ENCODE measurements around the gene NKIRAS1.
"Not testable (repeated sequence)": the region's sequence is repeated elsewhere in the genome, so short reads cannot be mapped to it uniquely, and the experiment has no call there.

NKIRAS1 gene

DNA sequence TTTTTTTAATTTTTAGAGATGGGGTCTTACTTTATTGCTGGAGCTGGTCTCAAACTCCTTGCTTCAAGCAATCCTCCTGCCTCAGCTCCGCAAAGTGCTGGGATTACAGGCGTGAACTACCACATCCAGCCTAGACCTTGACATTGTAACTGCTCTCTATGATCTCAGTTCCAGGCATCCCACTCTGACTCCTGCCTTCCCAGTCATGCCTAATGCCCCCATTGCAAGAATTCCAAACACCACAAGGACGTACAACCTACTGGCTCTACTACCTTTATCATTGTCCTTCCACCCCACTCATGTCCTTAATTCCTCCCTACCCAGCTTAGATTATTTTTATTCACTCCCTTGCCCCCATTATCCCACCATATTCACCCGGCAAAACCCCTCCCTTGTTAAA, 21.6 kb downstream of the NKIRAS1 start:
- DNase-seq = no peak

DNA sequence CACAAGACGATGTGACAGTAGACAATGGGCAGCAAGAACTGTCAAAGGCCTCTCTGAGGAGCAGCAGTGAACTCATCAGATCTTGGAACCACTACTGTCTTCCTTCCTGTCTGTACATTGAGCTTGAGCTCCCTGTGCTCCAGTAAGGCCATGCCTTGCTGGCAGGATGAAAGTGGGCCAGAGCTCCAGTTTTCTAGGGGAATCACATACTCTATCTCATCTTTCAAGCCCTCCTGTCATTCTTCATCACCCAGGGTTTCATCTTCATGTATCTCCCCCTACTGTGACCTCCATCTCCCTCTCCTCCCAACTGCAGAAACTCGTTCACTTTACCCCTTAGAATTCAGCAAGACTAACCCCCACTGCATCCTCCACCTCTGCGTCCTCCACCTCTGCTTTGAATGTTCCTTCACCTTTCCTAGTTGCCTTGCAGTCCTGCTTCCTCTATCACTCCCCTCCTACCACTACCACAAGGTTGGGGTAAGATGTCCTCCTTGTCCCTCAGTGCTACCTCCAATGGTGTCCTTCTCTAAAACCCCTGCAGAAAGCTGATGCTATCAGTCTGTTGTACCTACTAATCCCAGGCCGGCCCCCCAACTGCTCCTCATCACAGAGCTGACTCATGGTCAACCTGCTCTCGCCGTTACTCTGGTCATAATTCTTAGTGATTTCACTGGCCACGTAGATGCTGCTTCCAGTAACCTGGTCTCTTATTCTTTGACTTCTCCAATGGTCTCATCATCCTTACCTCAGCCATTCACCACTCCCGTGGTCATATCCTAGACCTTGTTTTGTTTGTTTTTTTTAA, 22.3 kb downstream of the NKIRAS1 start:
- no peak for DNase-seq

DNA sequence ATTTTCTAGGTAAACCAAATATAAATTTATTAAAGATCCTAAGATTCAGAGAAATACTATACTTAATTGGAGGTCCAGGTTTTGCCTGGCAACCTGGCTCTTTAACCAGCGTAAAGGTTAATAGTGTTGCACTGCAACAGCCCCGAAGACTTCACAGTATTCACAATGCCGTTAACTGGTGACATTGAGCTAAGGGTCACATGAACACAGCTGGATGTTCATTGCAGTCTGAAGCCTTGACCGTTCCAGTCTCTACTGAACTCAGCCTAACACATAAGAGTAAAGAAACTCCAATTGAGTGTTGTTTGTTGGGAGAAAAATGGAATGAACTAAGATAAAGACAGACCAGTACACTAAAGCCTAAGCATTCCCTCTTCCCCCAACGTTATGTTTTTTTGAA, 26.8 kb downstream of the NKIRAS1 start:
- no peak for DNase-seq

DNA sequence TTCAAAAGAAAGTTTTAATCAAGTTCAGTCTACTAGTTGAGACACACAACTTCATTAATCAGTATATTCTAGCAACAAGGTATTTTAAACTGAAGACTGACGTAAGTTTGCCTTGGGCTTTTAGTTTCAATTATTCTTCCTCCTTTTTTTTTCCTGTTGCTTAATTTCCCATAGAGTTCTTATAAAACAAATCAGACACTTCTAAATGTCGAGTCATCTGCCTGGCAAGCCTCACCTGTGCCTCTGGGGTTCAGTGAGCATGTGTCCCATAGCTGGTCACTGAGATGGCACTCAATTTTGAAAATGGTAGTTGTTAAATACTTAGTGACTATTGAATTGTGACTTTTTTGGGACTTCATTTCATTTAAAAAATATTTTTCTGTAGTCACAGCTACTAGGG, 27.4 kb downstream of the NKIRAS1 start:
- DNase-seq = no peak

DNA sequence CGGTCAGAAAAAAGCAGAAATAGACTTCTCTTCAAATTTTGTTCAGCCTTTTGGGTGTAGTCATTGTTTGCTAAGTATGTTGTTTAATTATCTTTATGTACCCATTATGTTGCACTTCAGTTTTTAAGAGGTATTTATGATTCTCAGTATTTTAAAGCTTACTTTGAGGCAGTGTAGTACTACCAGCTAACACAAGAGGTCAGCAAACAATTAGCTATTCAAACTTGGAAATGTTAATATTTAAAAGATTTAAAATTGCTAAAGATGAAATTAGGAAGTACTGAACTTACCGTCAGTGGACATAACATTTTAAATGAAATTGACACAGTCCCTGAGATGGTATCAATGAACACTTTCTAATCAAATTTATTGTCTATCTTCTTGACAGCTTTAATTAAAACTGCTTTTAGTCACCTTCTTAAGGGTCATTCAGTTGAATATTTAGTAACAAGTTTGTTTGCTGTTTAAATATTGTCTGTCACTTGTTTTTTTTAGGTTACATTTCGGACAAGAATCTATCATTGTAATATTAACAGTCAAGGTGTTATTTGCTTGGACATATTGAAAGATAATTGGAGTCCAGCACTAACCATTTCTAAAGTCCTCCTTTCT, 28.1 kb downstream of the NKIRAS1 start:
- peak; percentile 41 to 58 for DNase-seq

DNA sequence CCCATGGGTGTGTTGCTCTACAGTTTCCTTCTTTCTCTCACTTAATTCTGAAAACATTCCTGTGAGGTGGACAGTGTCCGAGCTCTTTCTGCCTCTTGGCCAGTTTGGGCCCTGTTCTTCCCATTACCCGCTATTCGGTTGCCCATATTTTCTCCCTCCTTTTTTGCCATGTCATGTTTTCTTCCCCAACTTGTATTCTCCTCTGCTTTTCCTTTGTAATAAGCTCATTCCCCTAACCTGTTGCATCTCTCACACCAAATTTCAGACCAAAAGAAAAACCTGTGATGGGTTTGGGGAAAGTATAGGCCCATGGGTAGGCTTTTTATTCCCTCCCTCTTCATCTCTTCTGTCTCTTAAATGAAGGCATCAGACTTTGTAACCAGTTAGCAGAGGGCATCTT, 30.5 kb downstream of the NKIRAS1 start:
- no peak for DNase-seq

DNA sequence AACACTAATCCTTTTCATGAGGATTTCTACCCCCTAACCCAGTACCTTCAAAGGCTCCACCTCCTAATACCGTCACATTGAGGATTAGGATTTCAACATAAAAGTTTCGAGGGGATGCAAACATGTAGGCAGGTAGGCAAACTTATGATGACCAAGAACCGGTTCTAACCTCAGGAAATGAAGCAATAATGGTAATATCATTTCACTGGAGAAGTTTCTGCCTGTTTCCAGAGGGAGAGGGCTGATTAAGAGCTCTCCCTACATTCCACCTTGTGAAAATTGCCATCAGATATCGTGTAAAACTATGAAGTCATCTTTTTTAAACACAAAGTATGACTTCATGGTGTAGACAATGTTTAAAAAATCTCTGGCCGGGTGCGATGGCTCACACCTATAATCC, 31.6 kb downstream of the NKIRAS1 start:
- DNase-seq = no peak

DNA sequence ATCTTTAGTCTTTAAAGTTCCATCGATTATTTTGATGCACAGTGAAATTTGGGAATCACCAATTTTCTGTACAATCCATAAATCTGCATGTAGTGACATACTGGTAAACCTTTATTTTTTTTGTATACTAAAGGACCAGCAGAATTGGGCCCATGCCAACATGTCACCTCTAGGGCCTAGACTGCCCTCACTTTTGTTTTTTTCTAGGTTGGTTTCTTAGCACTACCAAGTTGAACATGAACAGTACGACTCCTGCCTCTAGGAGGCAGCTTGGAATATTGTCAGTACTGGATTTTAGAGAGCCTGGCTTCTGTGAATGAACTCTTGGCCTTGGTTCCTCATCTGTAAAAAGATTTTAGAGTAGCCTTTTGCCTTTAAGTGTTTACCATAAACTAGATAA, 32.3 kb downstream of the NKIRAS1 start:
- DNase-seq = no peak

DNA sequence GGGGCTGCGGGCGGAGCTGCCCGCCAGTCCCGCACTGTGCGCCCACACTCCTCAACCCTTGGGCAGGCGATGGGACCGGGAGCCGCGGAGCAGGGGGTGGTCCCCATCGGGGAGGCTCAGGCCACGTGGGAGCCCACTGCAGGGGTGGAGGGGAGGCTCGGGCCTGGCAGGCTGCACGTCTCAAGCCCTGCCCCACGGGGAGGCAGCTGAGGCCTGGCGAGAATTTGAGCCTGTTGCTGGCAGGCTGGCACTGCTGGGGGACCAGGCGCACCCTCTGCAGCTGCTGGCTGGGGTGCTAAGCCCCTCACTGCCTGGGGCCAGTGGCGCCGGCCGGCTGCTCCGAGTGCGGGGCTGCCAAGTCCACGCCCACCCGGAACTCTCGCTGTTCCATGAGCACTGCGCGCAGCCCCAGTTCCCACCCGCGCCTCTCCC, 34.3 kb downstream of the NKIRAS1 start:
- DNase-seq = no peak

DNA sequence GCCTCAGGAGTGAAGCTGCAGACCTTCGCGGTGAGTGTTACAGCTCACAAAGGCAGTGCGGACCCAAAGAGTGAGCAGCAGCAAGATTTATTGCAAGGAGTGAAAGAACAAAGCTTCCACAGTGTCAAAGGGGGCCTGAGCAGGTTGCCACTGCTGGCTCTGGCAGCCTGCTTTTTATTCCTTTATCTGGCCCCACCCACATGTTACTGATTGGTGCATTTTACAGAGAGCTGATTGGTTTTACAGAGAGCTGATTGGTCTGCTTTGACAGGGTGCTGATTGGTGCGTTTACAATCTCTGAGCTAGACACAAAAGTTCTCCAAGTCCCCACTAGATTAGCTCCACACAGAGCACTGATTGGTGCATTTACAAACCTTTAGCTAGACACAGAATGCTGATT, 34.8 kb downstream of the NKIRAS1 start:
- not testable (repeated sequence) for DNase-seq

DNA sequence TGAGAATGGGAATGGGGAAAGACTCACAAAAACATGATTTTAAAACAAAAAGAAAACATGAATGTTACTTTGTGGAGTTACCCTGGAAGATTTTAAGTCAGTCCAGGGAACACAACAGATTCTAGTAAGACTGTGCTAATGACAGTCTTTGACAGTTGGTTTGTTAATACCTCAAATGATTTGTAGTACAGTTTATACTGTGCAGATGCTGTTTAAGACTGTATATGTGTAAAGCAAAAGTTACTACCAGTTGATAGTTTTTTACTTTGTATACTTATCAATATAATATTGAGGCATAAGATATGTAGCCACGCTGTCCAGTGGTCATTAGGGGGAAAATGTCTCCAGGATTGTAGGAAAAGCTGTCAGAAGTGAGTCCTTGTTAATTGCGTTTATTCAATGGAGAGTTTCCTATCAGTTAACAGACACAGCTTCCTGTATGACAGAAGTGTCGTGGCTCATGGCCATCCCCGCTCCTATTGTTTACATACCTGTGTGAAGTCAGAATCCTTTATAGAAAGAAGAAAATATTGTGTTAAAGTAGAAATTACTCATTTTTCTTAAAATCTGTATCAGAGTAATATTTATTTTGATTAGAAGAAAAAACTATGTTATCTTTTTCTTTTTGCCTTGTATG, 36.0 kb downstream of the NKIRAS1 start:
- DNase-seq = no peak

DNA sequence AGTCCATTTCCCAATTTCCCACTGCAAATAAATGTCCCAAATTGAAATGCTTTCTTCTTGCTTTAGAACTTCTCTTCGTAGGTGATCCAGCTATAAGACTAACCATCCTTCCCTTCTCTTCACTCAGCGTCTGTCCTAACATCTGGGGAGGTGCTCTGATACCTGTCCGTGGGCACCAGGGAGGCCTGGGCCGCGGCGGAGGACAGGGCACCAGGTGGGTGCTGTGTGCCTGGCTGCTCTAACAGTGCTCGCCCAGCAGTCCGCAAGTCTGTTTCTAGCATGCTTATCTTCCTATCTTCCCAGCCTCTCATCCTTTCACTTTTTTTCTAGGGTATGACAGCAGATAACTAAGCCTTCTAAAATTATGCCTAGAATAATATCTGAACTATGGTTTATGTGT, 37.3 kb downstream of the NKIRAS1 start:
- DNase-seq = no peak

DNA sequence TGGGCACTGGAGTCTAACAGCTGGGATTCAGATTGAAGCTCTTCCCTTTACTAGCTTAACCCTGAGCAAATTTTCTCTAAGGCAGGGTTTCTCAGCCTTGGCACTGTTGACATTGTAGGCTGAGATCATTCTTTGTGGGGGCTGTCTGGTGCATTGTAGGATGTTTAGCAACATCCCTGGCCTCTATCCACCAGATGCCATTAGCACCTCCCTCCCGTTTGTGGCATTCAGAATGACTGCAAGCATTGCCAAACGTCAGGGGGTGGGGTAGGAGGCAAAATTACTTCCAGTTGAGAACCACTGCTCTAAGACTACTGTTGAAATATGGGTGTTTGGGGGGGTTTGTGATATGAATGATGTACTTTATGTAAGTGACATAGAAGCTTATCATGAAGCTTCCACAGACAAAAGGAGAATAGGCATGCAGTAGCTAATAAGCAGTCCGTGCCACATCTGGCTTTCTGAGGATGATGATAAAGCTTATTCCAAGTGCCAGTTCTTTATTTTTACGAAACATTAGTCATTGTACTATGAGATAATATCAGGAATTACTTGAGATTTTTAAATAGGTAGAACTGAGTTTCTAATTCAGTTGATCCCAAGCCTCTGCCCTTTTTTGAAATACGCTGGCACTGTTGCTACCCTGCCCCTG, 39.3 kb downstream of the NKIRAS1 start:
- peak; percentile 82 to 87 for DNase-seq

DNA sequence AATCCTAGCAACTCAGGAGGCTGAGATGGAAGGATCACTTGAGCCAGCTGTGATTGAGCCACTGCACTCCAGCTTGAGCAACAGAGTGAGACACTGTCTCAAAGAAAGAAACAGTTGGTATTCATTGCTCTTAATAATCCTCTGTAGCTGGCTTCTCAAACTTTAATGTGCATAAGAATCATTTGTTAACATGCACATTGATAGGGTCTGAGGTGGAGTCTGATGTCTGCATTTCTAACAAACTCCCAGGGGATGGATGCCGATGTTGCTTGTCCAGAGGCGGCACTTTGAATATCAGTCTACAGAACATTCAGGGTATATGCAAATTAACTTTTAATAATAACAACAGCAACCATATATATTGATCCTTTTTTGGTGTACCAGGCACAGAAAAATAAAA, 39.9 kb downstream of the NKIRAS1 start:
- no peak for DNase-seq

DNA sequence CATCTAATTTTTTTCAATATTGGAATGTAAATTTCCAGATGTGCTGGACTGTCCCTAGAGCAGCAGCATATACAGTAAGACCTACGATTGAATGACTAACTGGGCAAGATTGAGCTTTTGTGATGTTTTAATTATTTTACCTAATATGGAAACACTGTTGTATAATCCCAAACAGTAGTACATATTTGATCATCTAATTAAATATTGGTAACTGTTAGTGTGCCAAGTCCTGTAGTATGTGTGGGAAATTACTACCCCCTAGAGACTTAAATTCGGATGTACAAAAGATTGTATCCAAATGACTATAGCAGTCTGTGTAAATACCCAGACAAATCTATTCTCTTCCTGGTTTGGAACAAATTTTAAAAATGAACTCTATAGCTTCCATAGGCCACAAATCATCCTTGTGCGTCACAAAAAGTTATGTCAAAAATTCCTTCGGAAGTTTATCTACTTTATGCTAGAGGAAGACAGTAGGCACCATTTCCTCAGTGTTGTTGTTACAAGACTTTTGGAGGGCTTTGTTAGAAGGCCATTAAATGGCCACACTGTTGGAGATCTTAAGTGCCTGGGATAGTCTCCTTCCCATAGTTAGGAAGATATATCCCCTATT, 41.6 kb downstream of the NKIRAS1 start:
- DNase-seq = no peak

DNA sequence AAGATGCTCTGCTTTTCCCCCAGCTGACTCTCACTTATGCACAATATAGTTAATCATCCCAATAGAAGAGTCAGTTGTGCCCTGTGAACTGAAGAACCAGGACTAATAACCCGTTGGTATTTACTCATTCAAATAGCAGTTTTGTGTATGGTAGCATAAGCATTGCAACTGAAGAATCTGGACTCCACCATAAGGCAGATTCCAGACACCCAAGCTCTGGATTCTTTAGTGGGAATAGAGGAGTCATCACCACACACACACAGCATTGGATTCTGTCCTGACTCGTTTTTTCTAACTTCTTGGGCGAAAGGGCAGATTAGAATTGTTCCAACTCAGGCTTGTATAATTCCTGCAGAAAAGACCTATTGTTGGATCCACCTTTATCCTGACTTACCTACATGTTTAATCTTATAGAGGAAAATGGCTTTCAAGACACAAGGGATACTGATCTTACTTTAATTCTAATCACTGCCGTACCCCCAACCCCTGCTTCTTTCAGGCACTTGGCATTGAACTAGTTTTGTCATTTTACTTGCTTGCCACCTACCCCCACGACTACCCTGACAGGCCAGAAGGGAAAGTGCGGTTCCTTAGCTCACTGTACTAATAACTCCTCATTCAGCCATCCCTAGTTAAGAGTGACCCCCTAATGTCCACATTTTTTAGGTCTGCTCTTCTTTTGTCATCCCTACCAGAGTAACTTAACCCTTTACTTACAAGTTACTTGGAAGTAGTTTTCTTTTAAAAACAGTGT, 42.3 kb downstream of the NKIRAS1 start:
- no peak for DNase-seq

DNA sequence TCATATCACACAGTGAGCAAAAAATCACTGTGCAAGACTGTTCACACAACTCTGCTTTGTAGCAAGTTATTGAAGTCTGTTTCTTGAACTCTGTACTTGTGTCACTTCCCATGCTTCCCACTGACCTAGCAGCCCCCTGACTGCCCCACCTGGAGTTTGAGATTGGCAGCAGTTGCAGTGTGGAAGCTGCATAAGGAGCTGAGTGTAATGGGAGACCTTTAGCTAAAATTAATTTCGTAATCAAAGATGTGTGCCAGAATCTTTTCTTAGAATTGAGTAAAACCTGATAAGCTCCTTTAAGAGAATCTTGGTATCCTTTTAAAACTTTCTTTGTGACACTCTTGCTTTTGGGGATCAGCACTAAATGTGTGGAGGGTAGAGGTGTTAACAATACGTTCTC, 42.8 kb downstream of the NKIRAS1 start:
- no peak for DNase-seq

DNA sequence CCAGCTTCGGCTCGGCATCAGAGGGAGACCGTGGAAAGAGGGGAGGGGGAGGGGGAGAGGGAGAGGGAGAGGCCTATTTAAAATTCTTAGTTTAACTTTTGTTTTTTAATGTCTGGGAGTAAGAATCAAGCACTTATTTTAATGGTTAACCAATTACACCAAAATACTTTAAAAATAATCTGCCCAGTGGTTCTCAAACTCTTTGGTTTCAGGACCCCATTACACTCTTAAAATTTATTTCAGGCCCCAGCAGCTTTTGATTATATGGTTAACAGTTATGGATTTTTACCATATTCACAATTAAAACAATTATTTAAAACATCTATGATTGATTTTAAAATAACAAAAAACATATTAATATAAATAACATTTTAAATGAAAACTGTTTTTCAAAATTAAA, 44.5 kb downstream of the NKIRAS1 start:
- no peak for DNase-seq

DNA sequence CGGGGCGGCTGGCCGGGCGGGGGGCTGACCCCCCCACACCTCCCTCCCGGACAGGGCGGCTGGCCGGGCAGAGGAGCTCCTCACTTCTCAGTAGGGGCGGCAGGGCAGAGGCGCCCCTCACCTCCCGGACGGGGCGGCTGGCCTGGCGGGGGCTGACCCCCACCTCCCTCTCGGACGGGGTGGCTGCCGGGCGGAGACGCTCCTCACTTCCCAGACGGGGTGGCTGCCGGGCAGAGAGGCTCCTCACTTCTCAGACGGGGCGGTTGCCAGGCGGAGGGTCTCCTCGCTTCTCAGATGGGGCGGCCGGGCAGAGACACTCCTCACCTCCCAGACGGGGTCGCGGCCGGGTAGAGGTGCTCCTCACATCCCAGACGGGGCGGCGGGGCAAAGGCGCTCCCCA, 45.4 kb downstream of the NKIRAS1 start:
- DNase-seq = not testable (repeated sequence)

DNA sequence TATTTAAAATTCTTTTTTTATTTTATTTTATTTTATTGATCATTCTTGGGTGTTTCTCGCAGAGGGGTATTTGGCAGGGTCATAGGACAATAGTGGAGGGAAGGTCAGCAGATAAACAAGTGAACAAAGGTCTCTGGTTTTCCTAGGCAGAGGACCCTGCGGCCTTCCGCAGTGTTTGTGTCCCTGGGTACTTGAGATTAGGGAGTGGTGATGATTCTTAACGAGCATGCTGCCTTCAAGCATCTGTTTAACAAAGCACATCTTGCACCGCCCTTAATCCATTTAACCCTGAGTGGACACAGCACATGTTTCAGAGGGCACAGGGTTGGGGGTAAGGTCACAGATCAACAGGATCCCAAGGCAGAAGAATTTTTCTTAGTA, 46.1 kb downstream of the NKIRAS1 start:
- not testable (repeated sequence) for DNase-seq

DNA sequence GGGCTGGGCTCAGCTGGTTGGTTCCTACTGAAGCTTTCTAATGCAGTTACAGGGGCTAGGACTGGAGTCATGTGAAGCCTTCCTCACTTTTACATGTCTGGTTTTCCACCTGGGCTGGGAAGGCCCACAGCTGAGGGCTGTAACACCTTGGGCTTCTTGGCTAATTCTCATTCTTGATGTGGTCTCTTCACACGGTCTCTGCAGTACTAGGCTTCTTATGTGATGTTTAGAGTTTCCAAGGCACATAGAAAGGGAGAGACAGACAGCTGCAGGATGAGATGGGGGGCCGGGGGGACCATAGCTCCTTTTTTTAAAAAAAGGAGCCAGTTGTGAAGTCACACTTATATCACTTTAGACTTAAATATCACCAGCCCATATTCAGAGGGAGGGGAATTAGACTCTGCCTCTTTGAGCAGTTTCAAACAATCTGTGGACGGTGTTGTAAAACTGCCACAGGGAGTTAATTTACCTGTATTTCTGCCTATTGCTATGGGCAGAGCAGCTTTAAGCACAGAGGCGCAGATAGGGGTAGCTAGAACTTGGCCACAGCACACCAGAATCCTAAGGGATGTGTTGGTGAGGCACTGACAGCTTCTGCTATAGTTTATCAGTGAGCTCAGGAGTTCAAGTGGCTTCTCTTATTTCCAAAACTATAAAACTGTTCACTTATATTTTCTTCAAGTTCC, 46.7 kb downstream of the NKIRAS1 start:
- DNase-seq = no peak

DNA sequence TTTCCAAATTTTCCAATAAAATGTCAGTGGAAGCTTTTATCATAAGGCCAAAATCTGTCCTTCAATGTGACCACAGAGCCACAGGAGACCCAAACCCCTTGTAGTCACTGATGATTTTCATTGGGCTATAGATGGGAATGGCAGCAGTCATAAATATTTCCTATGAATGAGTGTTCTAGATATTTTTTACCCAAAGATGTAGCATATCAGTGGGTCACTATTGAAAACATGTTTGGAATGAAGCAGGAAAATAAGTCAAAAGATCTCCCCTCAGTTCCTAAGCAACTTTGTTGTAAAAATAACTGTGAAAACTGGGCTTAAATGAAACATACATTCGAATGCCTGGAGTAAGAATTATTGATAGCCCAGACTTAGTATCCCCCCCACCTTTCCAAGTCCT, 49.0 kb downstream of the NKIRAS1 start:
- no peak for DNase-seq

Measured in AML-193 (cell line).